NCI-H1105 (cell line): ENCODE measurements around the gene AXIN2.

ENCODE experiments used
- DNase-seq: peaks from one replicate; lab custom pipeline; 2025; lab: John Stamatoyannopoulos, UW

Gene AXIN2, protein sequence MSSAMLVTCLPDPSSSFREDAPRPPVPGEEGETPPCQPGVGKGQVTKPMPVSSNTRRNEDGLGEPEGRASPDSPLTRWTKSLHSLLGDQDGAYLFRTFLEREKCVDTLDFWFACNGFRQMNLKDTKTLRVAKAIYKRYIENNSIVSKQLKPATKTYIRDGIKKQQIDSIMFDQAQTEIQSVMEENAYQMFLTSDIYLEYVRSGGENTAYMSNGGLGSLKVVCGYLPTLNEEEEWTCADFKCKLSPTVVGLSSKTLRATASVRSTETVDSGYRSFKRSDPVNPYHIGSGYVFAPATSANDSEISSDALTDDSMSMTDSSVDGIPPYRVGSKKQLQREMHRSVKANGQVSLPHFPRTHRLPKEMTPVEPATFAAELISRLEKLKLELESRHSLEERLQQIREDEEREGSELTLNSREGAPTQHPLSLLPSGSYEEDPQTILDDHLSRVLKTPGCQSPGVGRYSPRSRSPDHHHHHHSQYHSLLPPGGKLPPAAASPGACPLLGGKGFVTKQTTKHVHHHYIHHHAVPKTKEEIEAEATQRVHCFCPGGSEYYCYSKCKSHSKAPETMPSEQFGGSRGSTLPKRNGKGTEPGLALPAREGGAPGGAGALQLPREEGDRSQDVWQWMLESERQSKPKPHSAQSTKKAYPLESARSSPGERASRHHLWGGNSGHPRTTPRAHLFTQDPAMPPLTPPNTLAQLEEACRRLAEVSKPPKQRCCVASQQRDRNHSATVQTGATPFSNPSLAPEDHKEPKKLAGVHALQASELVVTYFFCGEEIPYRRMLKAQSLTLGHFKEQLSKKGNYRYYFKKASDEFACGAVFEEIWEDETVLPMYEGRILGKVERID

GRCh38 chr17:65561452-65562205 is at the start of gene AXIN2:
TSS of gene AXIN2 (minus strand) at chr17:65561648. CDS start at chr17:65558620, 3,028 bp downstream.
- peak; percentile 65 for DNase-seq

GRCh38 chr17:65609749-65610148 is 48.3 kb upstream of the AXIN2 start:
- no peak for DNase-seq

- no peak for DNase-seq
These were observed 47.8 kb upstream of the AXIN2 start for GRCh38 chr17:65609286-65609685.

DNA sequence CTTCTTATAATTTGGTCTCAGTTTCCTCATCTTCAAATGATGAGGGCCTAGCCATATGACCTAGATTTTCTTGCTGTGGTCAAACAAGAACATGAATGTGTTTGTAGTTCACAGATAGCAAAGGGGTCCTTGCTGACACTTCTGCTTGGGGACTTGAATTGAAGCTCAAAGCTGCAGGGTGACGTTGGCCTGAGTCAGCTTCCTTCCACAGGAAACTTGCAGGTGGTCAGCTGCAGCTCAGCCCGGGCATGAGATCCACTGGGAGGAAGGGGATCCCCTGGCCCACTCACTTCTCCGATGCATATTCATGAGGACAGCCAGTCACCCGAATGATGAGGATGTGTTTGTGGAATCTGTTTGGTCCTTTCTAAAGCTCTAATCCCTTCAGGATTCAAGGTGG is 42.6 kb upstream of the AXIN2 start:
- no peak for DNase-seq

DNA sequence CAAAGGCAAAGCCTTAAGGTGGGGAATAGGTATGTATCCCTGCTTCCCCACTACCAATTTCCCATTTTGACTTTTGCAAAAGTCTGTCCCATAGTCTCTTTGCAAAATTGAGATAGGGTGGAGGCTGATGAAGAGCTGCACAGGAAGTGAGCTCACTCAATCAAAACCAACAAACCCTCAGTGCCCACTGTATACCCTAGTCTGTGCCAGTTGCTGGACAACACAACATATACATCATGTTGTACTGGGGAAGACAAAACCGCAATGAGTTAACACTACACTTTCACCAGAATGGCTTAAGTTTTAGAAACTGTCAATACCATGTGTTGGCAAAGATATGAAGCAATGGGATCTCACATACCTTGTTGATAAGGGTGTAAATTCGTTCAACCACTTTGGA is 40.4 kb upstream of the AXIN2 start:
- DNase-seq = no peak

GRCh38 chr17:65601145-65601544 is 39.7 kb upstream of the AXIN2 start:
- no peak for DNase-seq

GRCh38 chr17:65600518-65600917 is 39.1 kb upstream of the AXIN2 start:
- DNase-seq = no peak

GRCh38 chr17:65599650-65600049 is 38.2 kb upstream of the AXIN2 start:
- DNase-seq = no peak

DNA sequence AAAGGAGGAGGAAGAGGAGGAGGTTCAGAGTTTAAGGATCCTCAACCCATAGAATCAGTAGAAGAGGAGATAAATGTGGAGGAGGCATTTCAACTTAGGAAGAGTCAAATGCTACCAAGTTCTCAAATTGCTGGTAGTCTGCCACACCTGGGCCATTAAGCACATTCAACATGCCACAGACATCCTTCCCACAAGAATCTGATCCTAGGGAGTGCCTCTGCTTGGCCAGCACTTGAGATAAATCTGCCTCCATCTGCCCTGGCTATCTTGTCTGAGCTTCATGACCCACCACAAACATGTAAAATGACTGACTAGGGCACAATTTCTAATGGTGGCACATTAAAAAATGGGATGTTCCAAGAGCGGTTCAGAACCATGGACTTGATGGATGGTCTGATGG is 37.3 kb upstream of the AXIN2 start:
- no peak for DNase-seq

- no peak for DNase-seq
These were observed 33.7 kb upstream of the AXIN2 start for GRCh38 chr17:65595071-65595656.

DNA sequence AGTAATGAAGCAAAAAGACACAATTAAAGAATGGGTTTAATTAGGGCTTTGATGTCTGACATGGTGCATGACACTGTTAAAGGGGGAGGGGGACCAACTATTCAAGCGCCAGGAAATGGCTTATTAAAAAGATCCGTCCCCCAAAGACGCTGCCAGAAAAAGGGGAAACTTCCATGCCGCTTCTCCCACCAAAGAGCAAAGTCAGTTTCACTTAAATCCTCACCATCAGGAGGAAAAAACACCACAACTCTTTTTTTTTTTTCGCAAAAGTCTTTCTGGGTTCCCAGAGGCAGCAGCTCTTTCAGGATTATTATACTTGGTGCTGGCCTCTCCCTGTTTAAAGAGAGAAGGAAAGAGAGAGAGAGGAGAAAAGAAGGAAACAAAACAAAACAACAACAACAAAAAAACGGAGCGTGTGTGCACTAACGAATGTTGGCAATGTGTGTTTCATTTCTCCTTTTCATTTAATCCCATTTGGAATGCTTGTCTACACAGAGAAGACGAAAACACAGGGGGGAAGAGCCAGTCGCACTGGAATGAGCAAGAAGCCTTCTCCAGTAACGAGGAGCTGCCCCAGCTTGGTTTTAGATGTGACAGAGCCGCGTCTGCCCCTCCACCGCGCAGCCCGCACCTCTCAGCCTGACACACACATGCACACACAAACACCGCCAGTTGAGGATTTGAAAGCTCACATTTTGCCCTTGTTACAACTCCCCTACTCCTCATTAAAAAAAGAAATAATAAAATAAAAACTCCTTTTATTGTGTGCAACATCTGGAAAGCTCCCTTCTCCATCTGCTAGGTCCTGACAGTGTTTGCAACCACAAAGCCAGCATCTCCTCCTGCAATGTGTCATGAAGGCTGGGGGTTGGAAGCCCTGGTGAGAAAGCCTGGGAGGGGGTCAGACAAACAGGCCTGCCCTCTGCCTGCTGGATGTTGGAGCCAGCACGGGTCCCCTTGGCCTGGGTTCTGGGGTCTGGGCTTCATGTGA is 32.7 kb upstream of the AXIN2 start:
- DNase-seq = no peak

- DNase-seq = no peak
These were observed 31.8 kb upstream of the AXIN2 start for GRCh38 chr17:65593092-65593854.

GRCh38 chr17:65592125-65592965 is 30.9 kb upstream of the AXIN2 start:
- DNase-seq = no peak

- no peak for DNase-seq
These were observed 27.9 kb upstream of the AXIN2 start for GRCh38 chr17:65589321-65589720.

- peak; percentile 4 for DNase-seq
These were observed 26.8 kb upstream of the AXIN2 start for GRCh38 chr17:65588181-65588808.

GRCh38 chr17:65587534-65588180 is 26.2 kb upstream of the AXIN2 start:
- no peak for DNase-seq

- no peak for DNase-seq
These were observed 25.5 kb upstream of the AXIN2 start for GRCh38 chr17:65586899-65587298.
